K562 (cell line): ENCODE data around the gene GGT5. TPM values are rescaled to one million over a fixed set of nuclear protein-coding genes. Genes with fewer than 3 reads are reported as not detected.

ENCODE experiments used
- ATAC-seq: fragments of 200-7000 bp; cut with Tn5 transposase; 3 replicates; pipeline ENCODE4 v1.9.1; 2020; ENCODE audit warnings: moderate library complexity
- BruUV-seq: library from RNA; stranded (reverse); fragments of 400-500 nt; replicated peaks from 2 replicates; lab custom pipeline; 2021; lab: Mats Ljungman, UMichigan
- CTCF ChIA-PET: fragments of 300-600 bp; formaldehyde crosslinking; extraction: SDS; loops from one replicate; lab custom pipeline; 2021; ENCODE audit warnings: low intra/inter-chr PET ratio; lab: Yijun Ruan, JAX
- POLR2A ChIA-PET: fragments of 300-600, 350-650 bp; sonication (Branson Sonifier 250); formaldehyde crosslinking; extraction: SDS; loops from one replicate; lab custom pipeline; 2021; ENCODE audit warnings: antibody characterized with exemption, inconsistent platforms; lab: Yijun Ruan, JAX
- DNase-seq, 4 experiments: peaks; one replicate each; pipeline versions ENCODE4 v3.0.0 to v3.0.0-alpha.2; 2011 to 2018; ENCODE audit warnings: low spot score in 3 of 4, mixed read lengths in 3 of 4; ENCODE audit errors: extremely low read depth in 1 of 4
- FAIRE-seq: peaks from 2 replicates; lab custom pipeline; 2011; peaks lifted over from hg19 to GRCh38; lab: Jason Lieb, UNC
- H2AFZ ChIP-seq: 2 replicates; pipeline ENCODE4 v1.6.0; 2011; ENCODE audit warnings: low read depth, low read length, control low read depth, inconsistent platforms
- H3K27ac ChIP-seq: fragments of 200-600 bp; 3 replicates; pipeline ENCODE4 v1.8.0; 2011; ENCODE audit warnings: low read depth, mild to moderate bottlenecking, control low read depth, inconsistent platforms, low read length, moderate library complexity, mixed read lengths; ENCODE audit errors: extremely low read depth
- H3K27me3 ChIP-seq, 2 experiments: fragments of 300-600 bp in 1 of 2; 2 replicates in 1 of 2; 3 replicates in 1 of 2; pipeline versions ENCODE4 v1.6.0 to v1.8.0; 2011; ENCODE audit warnings: inconsistent platforms in 2 of 2, low read length in 2 of 2, mild to moderate bottlenecking in 1 of 2, mixed read lengths in 1 of 2, moderate library complexity in 1 of 2; ENCODE audit not compliant: control insufficient read depth in 2 of 2, insufficient read depth in 2 of 2
- H3K36me3 ChIP-seq: fragments of 300-600 bp; 3 replicates; pipeline ENCODE4 v1.8.0; 2011; ENCODE audit warnings: mild to moderate bottlenecking, low read length, inconsistent platforms; ENCODE audit not compliant: control insufficient read depth, insufficient read depth
- H3K4me1 ChIP-seq, 2 experiments: fragments of 200-600 bp in 1 of 2; replicated peaks in 1 of 2; 2 replicates in 1 of 2; 3 replicates in 1 of 2; pipeline versions ENCODE4 v1.5.1 to v1.8.0; 2011; ENCODE audit warnings: inconsistent platforms in 2 of 2, low read length in 2 of 2, mild to moderate bottlenecking in 1 of 2, mixed read lengths in 1 of 2, moderate library complexity in 1 of 2; ENCODE audit not compliant: control insufficient read depth in 2 of 2, insufficient read depth in 2 of 2
- H3K4me2 ChIP-seq: 2 replicates; pipeline ENCODE4 v1.6.1; 2011; ENCODE audit warnings: low read length, control low read depth, inconsistent platforms, mixed read lengths; ENCODE audit not compliant: insufficient read depth
- H3K4me3 ChIP-seq: fragments of 200-600 bp; sonication (generic), shearing (Covaris generic); 2 replicates; pipeline ENCODE4 v1.5.1; 2016; ENCODE audit warnings: control low read depth, inconsistent platforms
- H3K79me2 ChIP-seq: fragments of 200-600 bp; 3 replicates; pipeline ENCODE4 v1.8.0; 2011; ENCODE audit warnings: low read length, inconsistent platforms; ENCODE audit not compliant: control insufficient read depth, insufficient read depth
- H3K9ac ChIP-seq, 2 experiments: 2 replicates each; pipeline versions ENCODE4 v1.6.0 to v1.6.1; 2011; ENCODE audit warnings: low read depth in 2 of 2, low read length in 2 of 2, control low read depth in 1 of 2, inconsistent platforms in 1 of 2, mild to moderate bottlenecking in 1 of 2, mixed read lengths in 1 of 2; ENCODE audit not compliant: insufficient read depth in 1 of 2
- H3K9me1 ChIP-seq: one replicate; pipeline ENCODE4 v1.6.0; 2011; ENCODE audit warnings: inconsistent platforms, mild to moderate bottlenecking, low read length, moderate library complexity; ENCODE audit not compliant: control insufficient read depth, insufficient read depth
- H3K9me3 ChIP-seq: replicated peaks from 2 replicates; pipeline ENCODE4 v1.5.1; 2011; ENCODE audit warnings: low read depth, low read length, inconsistent platforms; ENCODE audit not compliant: control insufficient read depth, insufficient read depth
- H4K20me1 ChIP-seq: replicated peaks from 2 replicates; pipeline ENCODE4 v1.6.1; 2011; ENCODE audit warnings: low read length, inconsistent platforms, mixed read lengths; ENCODE audit not compliant: control insufficient read depth, insufficient read depth
- CREB3 ChIP-seq: fragments of 450-650 bp; conservative IDR thresholded peaks from 2 replicates; pipeline ENCODE4 v1.6.1; 2016; ENCODE audit warnings: missing genetic modification characterization, low read depth, mild to moderate bottlenecking, missing compliant biosample characterization, moderate library complexity
- HINFP ChIP-seq: fragments of 450-650 bp; conservative IDR thresholded peaks from 2 replicates; pipeline ENCODE4 v1.6.1; 2016; ENCODE audit warnings: missing genetic modification characterization, low read depth, mild to moderate bottlenecking, control low read depth, missing compliant biosample characterization
- KDM1A ChIP-seq, 2 experiments: fragments of 450-650 bp; IDR thresholded peaks; 2 replicates each; pipeline ENCODE4 v1.6.1; 2016; ENCODE audit warnings: mild to moderate bottlenecking in 2 of 2
- MAFF ChIP-seq: IDR thresholded peaks from 2 replicates; pipeline ENCODE4 v1.6.1; 2012; ENCODE audit warnings: low read length, improper control_type of control experiment
- MTA2 ChIP-seq: fragments of 450-650 bp; IDR thresholded peaks from 2 replicates; pipeline ENCODE4 v1.6.1; 2016; ENCODE audit warnings: low read depth
- NR4A1 ChIP-seq, 2 experiments: fragments of 250-450 bp in 1 of 2; fragments of 450-650 bp in 1 of 2; sonication (Bioruptor Pico) in 1 of 2; IDR thresholded peaks; 2 replicates each; pipeline versions ENCODE4 v1.4.0 to v1.6.1; 2016 to 2020; ENCODE audit warnings: mild to moderate bottlenecking in 2 of 2, missing compliant biosample characterization in 1 of 2, missing genetic modification characterization in 1 of 2, moderate library complexity in 1 of 2
- RREB1 ChIP-seq: fragments of 250-450 bp; sonication (Bioruptor Pico); IDR thresholded peaks from 2 replicates; pipeline ENCODE4 v1.4.0; 2020
- SMARCA4 ChIP-seq: fragments of 450-650 bp; IDR thresholded peaks from 2 replicates; pipeline ENCODE4 v1.6.1; 2016
- ZBTB17 ChIP-seq: fragments of 450-650 bp; formaldehyde crosslinking; IDR thresholded peaks from 2 replicates; pipeline ENCODE4 v1.4.0; 2020; ENCODE audit warnings: mild to moderate bottlenecking
- ZNF146 ChIP-seq: IDR thresholded peaks from one replicate; pipeline ENCODE4 v1.6.1; 2018; ENCODE audit warnings: missing compliant biosample characterization; ENCODE audit not compliant: unreplicated experiment
- WGBS: fragments of 100-300 bp; shearing (Covaris generic); methylation state at CpG from one replicate; pipeline ENCODE4 v1.1.6; 2016; ENCODE audit warnings: low coverage, mixed read lengths; ENCODE audit not compliant: insufficient coverage; ENCODE audit errors: missing lambda C conversion rate; 5-methylcytosine and 5-hydroxymethylcytosine counted together
- in situ Hi-C: fragments of 300-500 bp; cut with MboI; formaldehyde crosslinking; loops from 4 replicates; pipeline ENCODE4 v1.15.0; 2018; ENCODE audit warnings: inconsistent platforms, mixed read lengths
- intact Hi-C: fragments of 100-400 bp; cut with micrococcal nuclease; formaldehyde crosslinking; loops from 2 replicates; pipeline ENCODE4 v1.14.2; 2022
- polyA plus RNA-seq, 8 experiments: library from polyadenylated mRNA; depleted of rRNA in 4 of 8; stranded (reverse) in 5 of 8; unstranded in 3 of 8; fragments of >200 nt; fragmentation: Nextera tagmentation in 2 of 8; fragmentation: Illumina TruSeq in 1 of 8; extraction: Ambion mirVana in 2 of 8; extraction: Trizol in 1 of 8; gene quantifications; 2 replicates each; pipeline versions ENCODE4 v1.2.1 to v1.2.3, GENCODE V29; 2011 to 2014; ENCODE audit warnings: inconsistent platforms in 1 of 8, missing spikeins in 1 of 8
- total RNA-seq, 7 experiments: library from RNA; depleted of rRNA in 6 of 7; stranded (reverse); fragments of >200 nt in 6 of 7; fragmentation: Illumina TruSeq in 2 of 7; extraction: Trizol in 2 of 7; gene quantifications; 2 replicates each; pipeline versions ENCODE4 v1.2.1 to v1.2.3, GENCODE V29; 2011 to 2021; ENCODE audit warnings: low replicate concordance in 1 of 7

GGT5 gene
- total and polyA plus RNA-seq, 9 of the 15 experiments (the other 6 are each of a cell fraction or from before 2014, with no cell fraction given), result 0.07 to 0.69 (median 0.18) TPM; not detected in 4

DNA sequence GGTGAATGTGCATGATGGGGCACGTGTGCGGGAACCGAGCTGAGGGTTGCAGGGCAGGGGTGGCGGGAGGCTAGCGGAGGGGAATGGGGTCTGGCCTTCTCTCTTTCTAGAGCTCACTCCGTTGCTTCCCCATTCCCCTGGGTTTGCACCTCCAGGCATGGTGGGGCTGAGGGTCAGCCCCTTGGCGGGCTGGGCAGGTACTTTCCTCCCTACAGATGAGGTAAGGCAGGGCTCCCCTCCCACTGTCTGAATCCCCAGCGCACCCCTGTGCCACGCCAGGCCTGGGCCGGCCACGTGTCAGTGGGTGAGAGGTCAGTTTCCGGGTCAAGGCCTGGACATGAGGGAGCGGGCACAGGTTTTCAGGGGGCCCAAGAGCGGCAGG lies 54.7 kb downstream of the GGT5 start:
- H3K36me3 ChIP-seq, result no peaks in the 10 kb centered on the region
- H3K4me3 ChIP-seq, result no peak overlapping the region
- H3K27me3 ChIP-seq, result peaks cover 0 to 16% of the 10 kb centered on the region in 2 experiments; a peak in 2 of 5 replicates
- H3K9ac ChIP-seq, result no peak overlapping the region
- H2AFZ ChIP-seq, result no peak overlapping the region
- H3K79me2 ChIP-seq, result no peaks in the 10 kb centered on the region
- intact Hi-C loops, result no loop called here
- no peak for FAIRE-seq
- ATAC-seq, result no peak
- ChIA-PET POLR2A (interaction anchor here (1.5 kb wide), 1 partner anchor 8 kb away, joined by 6 read pairs; no protein-coding TSS in a partner anchor), CTCF (interaction anchor here (0.8 to 1.9 kb wide), 2 partner anchors 57 to 69 kb away, joined by 3 to 11 read pairs; no protein-coding TSS in a partner anchor)
- H3K4me1 ChIP-seq, result peaks cover 0 to 25% of the 10 kb centered on the region in 2 experiments; a peak in 1 of 5 replicates
- TF ChIP-seq KDM1A (IDR thresholded peaks at IDR 0.05), result no peak
- TF ChIP-seq MTA2, result no peak
- TF ChIP-seq CREB3 (tag), result no peak
- TF ChIP-seq HINFP (tag), result no peak
- no peak for TF ChIP-seq NR4A1 (CRISPR knock-in tag; IDR thresholded peaks at IDR 0.05)
- no peak for TF ChIP-seq NR4A1 (tag; IDR thresholded peaks at IDR 0.05)
- no peak for TF ChIP-seq SMARCA4
- no peak for TF ChIP-seq ZBTB17
- TF ChIP-seq RREB1, result no peak
- no peak for TF ChIP-seq ZNF146 (CRISPR knock-in tag)
- TF ChIP-seq MAFF, result no peak
- TF ChIP-seq, all 486 proteins: peak for 0
- no peaks in the 10 kb centered on the region for H4K20me1 ChIP-seq
- peaks cover 2% of the 10 kb centered on the region for H3K9me1 ChIP-seq
- in situ Hi-C loops, result no loop called here
- no peak overlapping the region for H3K27ac ChIP-seq
- no peak overlapping the region for H3K4me2 ChIP-seq
- H3K9me3 ChIP-seq, result no peaks in the 10 kb centered on the region
- no peak for DNase-seq
- BruUV-seq, result no TSS peak
- 59% methylated on average over 9 of the region's 14 CpGs for WGBS
